HG03135 (cell line): ENCODE data around the gene DUOX1.

ENCODE experiments used
- ATAC-seq: cut with Tn5 transposase; IDR thresholded peaks from one replicate; pipeline ENCODE4 v1.9.1; 2021; ENCODE audit warnings: mild to moderate bottlenecking, moderate library complexity; ENCODE audit not compliant: unreplicated experiment

The DUOX1 gene

GRCh38 chr15:45165536-45165935, 35.7 kb downstream of the DUOX1 start:
- ATAC-seq, result no peak

DNA sequence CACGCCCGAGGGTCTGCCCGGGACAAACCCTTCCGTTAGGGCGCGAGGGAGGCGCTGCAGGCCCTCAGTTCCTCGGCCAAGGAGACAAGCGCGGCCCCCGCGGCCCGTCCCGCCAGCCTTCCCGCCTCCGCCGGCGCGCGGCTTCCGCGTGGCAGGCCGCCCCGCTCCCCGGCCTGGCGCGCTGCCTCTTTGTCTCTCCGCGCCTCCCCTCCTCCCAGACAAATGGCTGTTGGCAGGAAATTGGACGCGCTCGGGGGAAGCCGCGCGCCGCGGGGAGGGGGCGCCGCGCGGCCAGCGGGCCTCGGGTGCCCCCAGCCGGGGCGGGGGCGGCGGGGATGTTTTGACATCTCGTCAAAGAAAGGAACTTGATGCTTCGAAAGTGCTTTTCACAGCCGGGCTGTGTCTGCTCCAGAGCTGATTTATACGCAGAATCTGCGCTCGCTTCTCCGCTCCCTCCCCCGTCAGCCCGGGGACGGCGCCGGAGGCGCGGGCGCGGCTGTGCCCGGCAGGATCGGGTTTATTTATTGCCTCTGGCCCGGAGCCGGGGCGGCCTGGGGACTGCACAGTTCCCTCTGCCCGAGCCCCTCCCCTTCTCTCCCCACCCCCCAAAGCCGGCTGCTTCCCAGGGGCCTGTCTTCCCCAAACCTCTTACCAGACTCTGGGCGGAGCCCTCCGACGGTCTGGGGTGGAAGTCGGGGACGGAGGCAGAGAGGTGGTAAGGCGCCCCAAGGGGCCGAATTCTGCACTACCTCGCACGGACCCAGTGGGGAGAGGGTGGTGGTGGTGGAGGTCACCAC, 37.2 kb downstream of the DUOX1 start:
- peak; percentile 91 for ATAC-seq

DNA sequence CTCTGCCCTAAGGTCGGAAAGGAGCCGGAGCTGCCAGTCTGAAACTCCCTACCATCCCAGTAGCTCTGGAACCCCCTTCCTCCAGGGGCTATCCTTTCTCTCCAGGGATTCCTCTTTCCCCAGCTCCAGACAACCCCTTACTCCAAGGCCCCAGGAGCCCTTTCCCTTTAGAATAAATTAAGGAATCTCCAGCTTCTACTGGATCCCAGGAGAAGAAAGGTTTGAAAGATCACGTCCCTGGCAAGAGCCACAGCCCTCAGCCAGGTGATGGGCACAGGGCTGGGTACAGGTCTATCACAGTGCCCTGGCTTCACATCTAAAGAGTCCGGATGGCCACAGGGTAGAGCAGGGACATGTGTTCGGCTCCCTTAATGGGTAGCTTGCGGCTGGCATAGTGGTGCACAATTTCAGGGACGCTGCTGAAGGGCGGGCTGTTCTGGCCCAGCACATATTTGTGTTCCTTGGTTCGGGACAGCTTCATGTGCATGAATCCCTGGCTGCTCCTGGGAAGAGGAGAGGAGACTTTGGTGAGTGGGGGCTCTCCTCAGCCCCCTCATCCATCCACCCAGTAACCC, 37.9 kb downstream of the DUOX1 start:
- ATAC-seq, result no peak

GRCh38 chr15:45168286-45168685, 38.5 kb downstream of the DUOX1 start:
- ATAC-seq, result no peak

DNA sequence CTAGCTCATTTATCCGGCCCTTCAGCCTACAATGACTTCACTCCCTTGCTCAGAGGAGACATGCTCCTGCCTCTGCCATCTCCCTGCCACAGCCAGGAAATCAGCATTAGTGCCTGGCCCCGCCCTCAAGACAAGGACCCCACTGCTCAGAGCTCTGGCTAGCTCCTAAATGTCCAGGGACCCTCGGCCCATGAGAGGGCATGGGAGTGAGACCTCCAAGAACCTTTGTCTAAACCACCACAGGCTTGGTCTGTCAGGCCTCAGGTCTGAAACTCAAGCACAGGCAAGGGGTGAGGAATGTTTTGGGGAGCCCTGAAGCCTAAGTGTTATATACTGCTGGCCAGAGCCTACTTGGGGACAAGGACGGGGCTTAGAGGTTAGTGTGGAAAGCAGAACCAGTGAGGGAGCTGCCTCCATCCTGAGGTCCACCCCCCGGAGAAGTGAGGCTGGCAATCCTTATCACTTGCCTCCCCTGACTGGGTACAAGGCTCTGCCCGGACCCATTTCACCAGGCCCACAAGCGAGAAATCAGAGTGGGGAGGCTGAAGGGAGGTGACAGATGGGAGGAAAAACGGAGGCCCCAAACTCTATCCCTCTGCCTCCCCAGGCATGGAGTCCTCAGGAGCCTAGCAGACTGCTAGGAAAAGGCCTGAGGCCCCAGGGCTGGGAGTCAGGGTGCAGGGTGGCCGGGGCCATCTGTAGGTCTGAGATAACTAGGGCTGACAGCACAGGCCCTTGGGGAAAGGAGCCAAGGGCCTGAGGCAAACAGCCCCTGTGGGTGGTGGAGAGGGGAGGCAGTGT, 39.2 kb downstream of the DUOX1 start:
- ATAC-seq, result no peak

DNA sequence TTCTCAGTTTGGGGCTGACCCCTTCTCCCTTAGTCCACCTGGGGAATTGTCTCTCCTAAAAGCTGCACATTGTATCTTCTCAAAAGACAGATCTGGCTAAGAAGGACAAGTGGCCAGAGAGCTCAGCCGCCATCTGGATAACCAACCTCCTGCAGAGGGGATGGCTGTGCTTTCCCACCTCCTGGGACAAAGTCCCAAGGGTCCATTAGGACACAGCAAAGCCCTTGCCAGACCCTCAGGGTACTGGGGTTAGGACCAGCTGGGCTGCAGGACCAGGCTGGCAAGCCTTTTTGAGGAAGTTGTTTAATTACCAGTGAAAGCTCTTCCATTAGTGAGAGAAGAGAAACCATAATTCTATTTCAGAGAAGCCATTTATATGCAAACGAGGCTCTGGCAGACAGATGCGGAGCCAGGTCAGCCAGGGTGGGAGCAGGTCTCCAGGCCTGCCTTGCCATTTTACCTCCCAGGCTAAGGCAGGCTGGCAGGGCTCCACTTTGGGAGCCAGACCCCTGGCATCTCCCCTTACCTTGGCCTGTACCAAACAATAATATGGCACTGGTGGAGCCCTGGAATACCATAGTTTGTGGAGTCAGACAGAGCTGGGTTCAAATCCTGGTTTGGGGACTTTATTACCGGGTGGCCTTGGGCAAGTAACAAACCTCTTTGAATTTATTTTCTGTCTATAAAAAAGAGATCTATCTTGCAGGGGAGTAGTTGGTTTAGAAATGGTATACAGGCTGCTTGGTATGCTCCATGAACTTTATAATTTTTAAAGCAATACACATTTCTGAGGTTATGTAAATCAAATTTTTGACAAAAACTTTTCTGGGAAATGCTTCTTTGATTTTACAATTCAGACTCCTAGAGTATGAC, 40.0 kb downstream of the DUOX1 start:
- ATAC-seq, result no peak

DNA sequence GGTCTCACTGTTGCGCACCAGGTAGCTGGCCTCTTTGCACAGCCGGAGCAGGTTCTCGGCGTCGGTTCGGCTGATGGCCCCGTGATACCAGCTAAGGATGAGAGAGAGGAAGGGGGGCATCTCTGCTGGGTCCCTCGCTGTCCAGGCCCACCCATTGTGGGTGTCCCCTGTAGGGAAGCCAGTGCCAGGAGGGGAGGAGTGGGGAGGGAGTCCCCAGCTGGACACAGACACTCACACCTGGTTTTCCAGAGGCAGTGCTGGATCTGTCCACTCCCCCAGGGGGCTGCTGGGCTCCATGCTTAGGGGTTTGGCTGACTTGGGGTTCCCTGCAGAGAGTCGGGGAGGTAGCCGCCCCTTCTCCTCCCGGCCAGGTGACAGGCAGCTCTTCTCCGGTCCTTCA, 42.1 kb downstream of the DUOX1 start:
- no peak for ATAC-seq

DNA sequence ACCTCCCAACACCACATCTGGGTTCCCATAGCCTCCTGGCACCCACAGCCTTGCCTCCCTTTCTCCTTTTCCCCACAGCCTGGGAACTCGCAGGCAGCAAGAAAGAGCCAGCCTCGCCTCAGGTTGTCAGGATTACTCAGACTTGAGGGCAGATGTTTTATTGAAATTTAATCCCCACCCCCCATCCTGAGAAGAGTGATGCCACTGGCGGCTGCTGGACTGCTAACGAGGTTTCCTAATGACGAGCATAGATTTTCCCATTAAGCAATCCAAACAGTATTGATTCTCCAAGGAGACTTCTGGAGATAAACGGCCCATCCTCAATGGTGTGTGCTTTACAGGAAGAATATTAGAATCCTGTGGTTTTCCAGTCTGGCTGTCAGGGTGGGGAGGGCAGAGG, 44.3 kb downstream of the DUOX1 start:
- ATAC-seq, result no peak

DNA sequence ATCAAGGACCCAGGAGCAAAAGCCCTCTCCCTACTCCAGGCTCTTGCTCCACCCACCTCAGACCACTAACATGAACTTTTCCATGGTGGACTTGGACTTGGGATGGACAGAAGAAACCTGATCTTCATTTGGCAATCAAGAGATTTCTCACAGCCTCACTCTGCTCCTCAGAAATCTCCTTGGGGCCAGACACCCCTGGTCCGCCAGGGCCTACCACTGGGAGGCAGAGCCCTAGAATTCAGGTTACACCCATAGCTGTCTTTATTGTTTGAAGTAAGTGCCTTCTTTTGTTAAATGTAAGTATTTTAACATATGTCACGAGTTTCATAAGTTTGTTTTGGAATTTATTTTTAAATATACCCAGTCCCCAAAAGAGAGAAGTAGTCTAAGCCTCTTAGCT, 44.8 kb downstream of the DUOX1 start:
- ATAC-seq, result no peak

- no peak for ATAC-seq
These were observed 47.5 kb downstream of the DUOX1 start for GRCh38 chr15:45177285-45177684.

GRCh38 chr15:45179221-45179985, 49.6 kb downstream of the DUOX1 start:
- ATAC-seq, result no peak

DNA sequence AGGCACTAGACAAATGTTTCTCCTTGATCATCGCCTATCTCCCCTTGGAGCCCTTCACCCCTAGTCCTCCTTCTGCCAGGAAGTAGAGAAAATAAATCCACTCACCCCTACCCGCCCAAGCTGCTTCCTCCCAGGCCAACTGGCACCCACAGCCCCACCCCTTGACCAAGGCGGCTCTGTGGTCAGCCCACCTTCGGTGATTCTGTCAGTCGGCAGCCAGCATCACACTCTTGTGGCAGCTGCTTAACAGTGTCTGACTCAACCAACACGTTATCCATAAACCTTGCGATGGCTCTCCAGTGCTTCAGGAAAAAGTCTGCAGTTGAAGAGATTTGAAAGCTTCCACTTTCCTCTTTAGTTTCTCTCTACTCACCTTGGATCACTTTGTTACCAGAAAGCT, 50.4 kb downstream of the DUOX1 start:
- no peak for ATAC-seq

DNA sequence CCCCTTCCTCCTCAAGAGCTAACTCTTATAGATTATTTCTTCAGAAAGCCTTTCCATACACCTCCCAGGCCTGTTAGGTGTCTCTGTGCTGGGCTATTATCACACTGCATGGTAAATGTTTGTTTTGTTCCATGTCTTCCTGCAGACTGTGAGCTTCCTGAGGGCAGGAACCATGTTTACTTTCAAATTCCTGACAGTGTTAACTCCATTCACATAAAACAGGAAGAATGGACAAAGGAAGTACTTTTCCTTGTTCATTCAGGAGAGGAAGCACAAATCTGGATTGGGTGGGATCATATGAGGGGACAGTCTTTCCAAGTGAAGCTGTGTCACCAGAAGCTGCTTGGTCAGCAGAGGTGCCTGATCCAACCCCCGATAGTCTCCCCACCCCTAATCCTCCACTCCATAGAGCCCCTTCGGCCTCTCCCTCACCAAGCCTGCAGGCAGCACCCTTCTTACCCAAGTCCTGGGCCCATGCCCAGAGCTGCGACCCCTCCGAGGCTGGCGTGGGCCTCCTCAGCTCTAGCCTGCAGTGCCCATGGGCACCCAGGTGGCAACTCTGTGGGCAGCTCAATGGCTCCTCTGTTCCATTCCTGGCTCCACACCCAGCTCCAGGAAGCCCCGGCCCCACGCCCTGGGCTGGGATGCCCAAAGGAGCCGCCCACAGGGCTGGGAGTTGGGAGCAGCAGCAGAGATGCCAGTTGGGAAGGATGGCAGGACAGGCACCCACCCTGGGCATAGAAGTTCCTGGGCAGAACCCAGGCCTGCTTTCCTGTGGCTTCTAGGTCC, 51.0 kb downstream of the DUOX1 start:
- no peak for ATAC-seq

DNA sequence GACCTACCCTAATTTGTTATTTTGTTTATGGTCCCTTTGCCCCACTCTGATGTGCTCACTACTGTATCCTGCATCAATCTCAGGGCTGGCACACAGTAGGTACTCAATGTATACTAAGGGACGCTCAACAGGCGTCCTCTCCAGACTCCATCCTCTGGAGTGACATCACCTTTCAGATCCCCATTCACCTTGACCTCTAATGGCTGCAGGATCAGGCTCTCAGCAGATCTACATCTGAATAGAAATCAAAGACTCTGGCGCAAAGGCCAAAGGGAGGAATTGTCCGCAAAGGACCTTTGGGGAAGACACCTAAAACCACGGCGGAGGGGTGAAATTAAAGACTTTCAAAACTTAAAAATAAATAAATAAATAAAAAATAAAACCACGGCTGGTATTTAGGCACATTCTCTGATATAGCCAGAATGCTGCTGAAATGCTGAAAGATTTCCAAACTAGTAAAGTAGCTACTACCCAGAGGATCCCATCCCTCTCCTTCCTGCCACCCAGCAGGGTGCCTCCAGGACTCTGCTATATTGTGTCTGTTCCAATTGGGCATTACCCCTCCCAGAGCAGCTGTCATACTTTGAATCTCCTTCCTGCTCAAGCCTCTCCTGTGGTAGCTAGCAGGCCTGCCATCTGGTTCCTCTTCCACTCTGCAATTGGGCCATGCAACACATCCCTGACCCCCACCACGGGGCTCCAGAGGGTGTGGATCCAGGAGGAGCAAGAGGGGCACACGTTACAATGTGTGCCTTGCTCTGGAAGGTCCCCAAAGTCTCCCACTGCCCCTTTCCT, 51.9 kb downstream of the DUOX1 start:
- no peak for ATAC-seq

GRCh38 chr15:45182996-45183395, 53.2 kb downstream of the DUOX1 start:
- no peak for ATAC-seq

- ATAC-seq, result no peak
These were observed 53.7 kb downstream of the DUOX1 start for GRCh38 chr15:45183511-45183910.

DNA sequence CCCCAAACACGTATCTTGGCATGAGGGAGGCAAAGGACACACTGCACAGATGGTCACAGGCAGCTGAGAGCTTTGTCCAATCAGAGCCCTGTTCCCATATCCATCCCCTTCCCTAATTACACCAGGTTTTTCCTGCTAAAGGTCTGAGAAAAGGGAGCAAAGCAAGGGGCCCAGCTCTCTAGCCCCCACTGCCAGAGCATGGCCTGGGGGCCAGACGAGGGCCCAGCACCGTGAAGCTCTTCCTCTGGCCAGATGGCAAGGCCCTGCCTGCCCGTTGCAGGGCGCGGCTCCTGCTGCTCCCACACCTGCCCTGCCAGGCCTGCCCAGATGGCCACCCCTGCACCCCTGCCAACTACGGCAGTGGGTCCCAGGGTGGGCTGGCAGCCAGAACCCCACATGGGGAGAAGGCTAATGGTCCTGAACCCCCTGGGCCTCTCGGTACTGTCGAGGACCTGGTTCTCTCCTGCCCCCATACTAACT, 54.8 kb downstream of the DUOX1 start:
- ATAC-seq, result no peak

GRCh38 chr15:45185069-45185779, 55.4 kb downstream of the DUOX1 start:
- ATAC-seq, result no peak
